Rectal smooth muscle tissue (tissue), 1 donor: ENCODE results near the gene GPSM1.

Experiments used
- H3K27ac ChIP-seq: one replicate; pipeline ENCODE4 v1.7.0; 2013; ENCODE audit warnings: low read depth, low read length, inconsistent platforms
- H3K27me3 ChIP-seq: one replicate; pipeline ENCODE4 v1.7.0; 2013; ENCODE audit warnings: low read length; ENCODE audit not compliant: control insufficient read depth, insufficient read depth
- H3K36me3 ChIP-seq: one replicate; pipeline ENCODE4 v1.7.0; 2013; ENCODE audit warnings: low read length; ENCODE audit not compliant: control insufficient read depth, insufficient read depth
- H3K4me1 ChIP-seq: one replicate; pipeline ENCODE4 v1.7.0; 2013; ENCODE audit warnings: low read length; ENCODE audit not compliant: control insufficient read depth, insufficient read depth
- H3K4me3 ChIP-seq: one replicate; pipeline ENCODE4 v1.7.0; 2013; ENCODE audit warnings: low read length
- H3K9ac ChIP-seq: one replicate; pipeline ENCODE4 v1.7.0; 2013; ENCODE audit warnings: low read length

The GPSM1 gene

DNA sequence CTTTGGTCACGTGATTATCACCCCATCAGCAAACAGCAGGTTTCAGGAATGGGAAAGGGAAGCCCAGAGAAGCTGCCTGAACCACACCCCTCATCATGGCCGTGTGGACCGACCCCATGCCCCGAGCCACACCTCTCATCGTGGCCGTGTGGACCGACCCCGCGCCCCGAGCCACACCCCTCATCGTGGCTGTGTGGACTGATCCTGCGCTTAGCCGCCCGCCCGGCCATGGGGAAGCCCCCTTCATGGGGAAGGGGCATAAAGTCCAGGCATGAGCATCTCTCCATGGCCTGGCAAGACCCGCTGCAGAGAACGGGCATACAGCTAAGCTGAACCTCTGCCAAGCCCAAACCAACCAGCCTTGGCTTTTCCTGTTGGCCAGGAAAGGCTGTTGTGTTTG lies 66.2 kb downstream of the GPSM1 start:
- no peak overlapping the region for H3K27ac ChIP-seq
- H3K4me1 ChIP-seq = no peaks in the 10 kb centered on the region
- no peak overlapping the region for H3K4me3 ChIP-seq
- no peak overlapping the region for H3K9ac ChIP-seq
- no peaks in the 10 kb centered on the region for H3K27me3 ChIP-seq
- peaks cover 21% of the 10 kb centered on the region for H3K36me3 ChIP-seq

GRCh38 chr9:136394312-136395019 lies 67.1 kb downstream of the GPSM1 start:
- no peak overlapping the region for H3K4me3 ChIP-seq
- peaks cover 5% of the 10 kb centered on the region for H3K4me1 ChIP-seq
- no peak overlapping the region for H3K9ac ChIP-seq
- H3K27ac ChIP-seq = no peak overlapping the region
- H3K27me3 ChIP-seq = no peaks in the 10 kb centered on the region
- peaks cover 21% of the 10 kb centered on the region for H3K36me3 ChIP-seq

DNA sequence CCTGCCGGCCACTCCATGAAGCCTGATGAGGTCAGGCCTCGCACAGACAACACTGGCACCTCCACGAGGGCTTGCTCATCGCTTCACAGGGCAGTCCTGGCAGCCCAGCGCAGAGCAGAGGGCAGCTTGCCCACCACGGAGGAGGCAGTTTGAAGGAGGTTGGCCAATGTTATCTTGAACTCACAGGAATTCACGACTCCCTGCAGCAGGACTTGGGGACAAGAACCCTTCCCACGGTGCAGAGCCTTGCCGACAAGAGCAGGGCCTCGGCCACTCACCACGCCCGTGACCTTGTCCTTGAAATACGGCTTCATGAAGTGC lies 67.6 kb downstream of the GPSM1 start:
- peaks cover 21% of the 10 kb centered on the region for H3K36me3 ChIP-seq
- peaks cover 6% of the 10 kb centered on the region for H3K4me1 ChIP-seq
- H3K27me3 ChIP-seq = no peaks in the 10 kb centered on the region
- H3K4me3 ChIP-seq = no peak overlapping the region
- no peak overlapping the region for H3K27ac ChIP-seq
- H3K9ac ChIP-seq = no peak overlapping the region

- H3K27ac ChIP-seq = no peak overlapping the region
- H3K36me3 ChIP-seq = peaks cover 21% of the 10 kb centered on the region
- no peaks in the 10 kb centered on the region for H3K27me3 ChIP-seq
- H3K4me3 ChIP-seq = no peak overlapping the region
- H3K9ac ChIP-seq = no peak overlapping the region
- peaks cover 6% of the 10 kb centered on the region for H3K4me1 ChIP-seq
Observed at GRCh38 chr9:136395345-136396218, 68.2 kb downstream of the GPSM1 start.

DNA sequence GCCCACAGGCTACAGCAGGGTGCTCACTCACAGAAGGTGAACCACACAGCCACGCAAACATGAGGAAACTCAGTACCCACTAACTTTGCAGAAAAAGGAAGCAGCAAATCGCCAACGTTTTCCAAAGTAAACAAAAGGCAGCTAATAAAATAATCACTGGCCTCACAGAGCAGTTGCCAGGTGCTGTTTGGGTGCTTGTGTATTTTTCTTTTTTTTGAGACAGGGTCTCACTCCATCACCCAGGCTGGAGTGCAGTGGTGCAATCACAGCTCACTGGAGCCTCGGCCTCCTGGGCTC lies 68.8 kb downstream of the GPSM1 start:
- Histone ChIP-seq H3K9ac (no peak overlapping the region), H3K27me3 (no peaks in the 10 kb centered on the region), H3K27ac (no peak overlapping the region), H3K36me3 (peaks cover 21% of the 10 kb centered on the region), H3K4me3 (no peak overlapping the region), H3K4me1 (peaks cover 6% of the 10 kb centered on the region)

DNA sequence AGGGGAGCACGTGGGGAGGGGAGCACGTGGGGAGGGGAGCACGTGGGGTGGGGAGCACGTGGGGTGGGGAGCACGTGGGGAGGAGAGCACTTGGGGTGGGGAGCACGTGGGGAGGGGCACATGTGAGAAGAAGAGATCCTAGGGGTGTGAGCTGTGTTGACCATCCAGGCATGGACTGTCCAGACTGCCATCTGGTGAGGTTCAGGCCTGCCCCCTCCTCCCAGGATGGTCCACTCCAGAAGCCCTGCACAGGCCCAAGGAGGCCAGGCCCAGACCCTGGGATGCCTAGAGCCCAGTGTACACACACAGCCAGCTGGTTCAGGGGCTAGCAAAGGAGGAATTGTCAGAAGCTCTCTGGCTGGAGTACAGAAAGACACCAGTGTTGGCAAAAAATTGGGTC lies 70.3 kb downstream of the GPSM1 start:
- Histone ChIP-seq H3K4me1 (peaks cover 6% of the 10 kb centered on the region), H3K36me3 (peaks cover 10% of the 10 kb centered on the region), H3K27me3 (no peaks in the 10 kb centered on the region), H3K4me3 (no peak overlapping the region), H3K9ac (no peak overlapping the region), H3K27ac (no peak overlapping the region)

DNA sequence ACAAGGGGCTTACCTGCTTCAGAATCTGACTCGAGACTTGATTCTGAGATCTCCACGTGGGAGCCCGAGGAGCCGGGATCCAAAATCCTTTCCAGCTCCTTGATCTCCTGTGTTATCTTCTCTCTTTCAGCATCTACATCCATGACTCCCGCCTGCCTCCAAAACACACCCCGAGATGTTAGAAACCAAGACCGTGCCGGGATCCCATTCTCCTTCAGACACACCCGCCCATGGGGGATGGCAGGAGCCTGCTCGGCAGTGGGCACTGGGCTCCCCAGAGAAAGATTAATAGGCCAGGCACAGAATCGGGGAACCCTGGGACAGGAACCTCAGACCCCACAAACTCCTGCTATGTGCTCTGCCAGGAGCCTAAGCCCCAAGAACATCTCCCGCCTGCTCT lies 70.9 kb downstream of the GPSM1 start:
- H3K27me3 ChIP-seq = no peaks in the 10 kb centered on the region
- no peak overlapping the region for H3K9ac ChIP-seq
- no peak overlapping the region for H3K4me3 ChIP-seq
- no peak overlapping the region for H3K27ac ChIP-seq
- peaks cover 10% of the 10 kb centered on the region for H3K36me3 ChIP-seq
- H3K4me1 ChIP-seq = peaks cover 6% of the 10 kb centered on the region

GRCh38 chr9:136399176-136400037 lies 72.1 kb downstream of the GPSM1 start:
- Histone ChIP-seq H3K36me3 (peaks cover 13% of the 10 kb centered on the region), H3K4me1 (peaks cover 6% of the 10 kb centered on the region), H3K27me3 (no peaks in the 10 kb centered on the region), H3K4me3 (peak overlapping the region; percentile 90), H3K9ac (peak overlapping the region; percentile 71), H3K27ac (peak overlapping the region; percentile 45)

DNA sequence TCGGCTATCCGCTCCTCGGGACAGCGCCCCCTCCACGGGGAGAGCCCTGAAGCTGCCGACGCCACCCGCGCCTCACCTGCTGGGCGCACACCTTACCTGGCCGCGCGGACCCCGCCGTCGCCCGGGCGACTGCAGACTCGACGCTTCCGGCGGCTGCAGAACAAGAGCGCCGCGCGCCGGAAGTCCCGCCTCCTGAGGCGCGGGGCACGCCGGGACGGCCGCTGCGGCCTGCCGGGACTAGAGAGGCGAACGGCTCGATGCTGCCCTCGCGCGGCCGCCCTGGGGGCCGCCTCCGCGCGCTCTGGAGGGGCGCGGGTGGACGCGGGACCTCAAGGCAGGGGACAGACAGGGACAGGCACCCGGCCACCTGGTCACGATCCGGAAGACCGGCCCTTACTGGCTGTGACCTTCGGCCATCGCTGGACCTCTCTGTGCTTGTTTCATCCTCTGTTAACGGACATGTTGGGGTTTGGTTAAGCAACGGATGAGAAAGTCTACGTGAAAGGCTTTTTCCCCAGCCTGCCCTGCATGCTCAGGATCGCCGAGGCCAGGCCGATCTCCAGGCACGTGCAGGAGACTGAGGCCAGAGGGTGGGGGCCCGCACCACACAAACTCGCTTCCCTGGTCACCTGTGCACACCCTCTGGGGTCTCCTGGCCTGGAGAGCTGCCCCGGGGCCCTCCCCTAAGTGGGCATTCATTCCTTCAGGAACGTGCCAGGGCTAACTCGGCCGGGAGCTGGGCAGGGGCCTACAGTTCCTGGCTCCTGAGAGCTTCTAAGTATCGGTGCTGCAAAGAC lies 72.9 kb downstream of the GPSM1 start, which contains the start of gene SNAPC4:
Gene SNAPC4 (minus strand): TSS at position 133 of the 797 bp plus-strand sequence. CDS start 1,742 bp downstream, outside the sequence.
- Histone ChIP-seq H3K4me3 (peak within 1 kb of the TSS; percentile 90), H3K27ac (peak within 1 kb of the TSS; percentile 45), H3K4me1 (peaks cover 6% of the 10 kb centered on the region), H3K36me3 (peaks cover 12% of the 10 kb centered on the region), H3K9ac (peak within 1 kb of the TSS; percentile 71), H3K27me3 (no peaks in the 10 kb centered on the region)

- Histone ChIP-seq H3K4me3 (no peak overlapping the region), H3K27ac (no peak overlapping the region), H3K4me1 (peaks cover 6% of the 10 kb centered on the region), H3K27me3 (no peaks in the 10 kb centered on the region), H3K9ac (no peak overlapping the region), H3K36me3 (peaks cover 12% of the 10 kb centered on the region)
Observed at GRCh38 chr9:136401173-136401922, 74.0 kb downstream of the GPSM1 start.

- no peak overlapping the region for H3K4me3 ChIP-seq
- peaks cover 13% of the 10 kb centered on the region for H3K36me3 ChIP-seq
- no peak overlapping the region for H3K9ac ChIP-seq
- peaks cover 6% of the 10 kb centered on the region for H3K4me1 ChIP-seq
- H3K27me3 ChIP-seq = no peaks in the 10 kb centered on the region
- no peak overlapping the region for H3K27ac ChIP-seq
Observed at GRCh38 chr9:136402067-136402466, 74.7 kb downstream of the GPSM1 start.
